ENCODE results near the gene OR5C1.

Gene OR5C1

GRCh38 chr9:122819791-122820489, 31.2 kb downstream of the OR5C1 start:
- Histone ChIP-seq H2AFZ (ENCODE audit: low read depth) (no peak overlapping the region), H3K79me2 (ENCODE audit: insufficient read depth, low read depth) (peaks cover 4% of the 10 kb centered on the region; the same call in 1 of the 2 replicates), H3K27ac (no peak overlapping the region), H3K4me3 (IDR thresholded peaks at IDR 0.05; ENCODE audit: insufficient read depth, low read depth, low read length) (no peak overlapping the region), H3K27me3 (ENCODE audit: insufficient read depth, low read depth) (no peaks in the 10 kb centered on the region), H3K9ac (no peak overlapping the region), H3K4me1 (ENCODE audit: low read depth, poor library complexity, severe bottlenecking) (no peaks in the 10 kb centered on the region), H4K20me1 (ENCODE audit: insufficient read depth) (no peaks in the 10 kb centered on the region), H3K4me2 (no peak overlapping the region), H3K36me3 (ENCODE audit: insufficient read depth) (no peaks in the 10 kb centered on the region)
- TF ChIP-seq, protein P1, sequence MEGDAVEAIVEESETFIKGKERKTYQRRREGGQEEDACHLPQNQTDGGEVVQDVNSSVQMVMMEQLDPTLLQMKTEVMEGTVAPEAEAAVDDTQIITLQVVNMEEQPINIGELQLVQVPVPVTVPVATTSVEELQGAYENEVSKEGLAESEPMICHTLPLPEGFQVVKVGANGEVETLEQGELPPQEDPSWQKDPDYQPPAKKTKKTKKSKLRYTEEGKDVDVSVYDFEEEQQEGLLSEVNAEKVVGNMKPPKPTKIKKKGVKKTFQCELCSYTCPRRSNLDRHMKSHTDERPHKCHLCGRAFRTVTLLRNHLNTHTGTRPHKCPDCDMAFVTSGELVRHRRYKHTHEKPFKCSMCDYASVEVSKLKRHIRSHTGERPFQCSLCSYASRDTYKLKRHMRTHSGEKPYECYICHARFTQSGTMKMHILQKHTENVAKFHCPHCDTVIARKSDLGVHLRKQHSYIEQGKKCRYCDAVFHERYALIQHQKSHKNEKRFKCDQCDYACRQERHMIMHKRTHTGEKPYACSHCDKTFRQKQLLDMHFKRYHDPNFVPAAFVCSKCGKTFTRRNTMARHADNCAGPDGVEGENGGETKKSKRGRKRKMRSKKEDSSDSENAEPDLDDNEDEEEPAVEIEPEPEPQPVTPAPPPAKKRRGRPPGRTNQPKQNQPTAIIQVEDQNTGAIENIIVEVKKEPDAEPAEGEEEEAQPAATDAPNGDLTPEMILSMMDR (conservative IDR thresholded peaks at IDR 0.05; ENCODE audit: low read depth, low read length): no peak

GRCh38 chr9:122820490-122820845, 31.7 kb downstream of the OR5C1 start:
- Histone ChIP-seq H2AFZ (ENCODE audit: low read depth) (no peak overlapping the region), H3K9ac (no peak overlapping the region), H3K4me3 (IDR thresholded peaks at IDR 0.05; ENCODE audit: insufficient read depth, low read depth, low read length) (no peak overlapping the region), H3K4me1 (ENCODE audit: low read depth, poor library complexity, severe bottlenecking) (no peaks in the 10 kb centered on the region), H3K27me3 (ENCODE audit: insufficient read depth, low read depth) (no peaks in the 10 kb centered on the region), H4K20me1 (ENCODE audit: insufficient read depth) (no peaks in the 10 kb centered on the region), H3K36me3 (ENCODE audit: insufficient read depth) (no peaks in the 10 kb centered on the region), H3K4me2 (no peak overlapping the region), H3K79me2 (ENCODE audit: insufficient read depth, low read depth) (peaks cover 9% of the 10 kb centered on the region; the same call in 1 of the 2 replicates), H3K27ac (no peak overlapping the region)
- TF ChIP-seq, protein P1 (conservative IDR thresholded peaks at IDR 0.05; ENCODE audit: low read depth, low read length): no peak

DNA sequence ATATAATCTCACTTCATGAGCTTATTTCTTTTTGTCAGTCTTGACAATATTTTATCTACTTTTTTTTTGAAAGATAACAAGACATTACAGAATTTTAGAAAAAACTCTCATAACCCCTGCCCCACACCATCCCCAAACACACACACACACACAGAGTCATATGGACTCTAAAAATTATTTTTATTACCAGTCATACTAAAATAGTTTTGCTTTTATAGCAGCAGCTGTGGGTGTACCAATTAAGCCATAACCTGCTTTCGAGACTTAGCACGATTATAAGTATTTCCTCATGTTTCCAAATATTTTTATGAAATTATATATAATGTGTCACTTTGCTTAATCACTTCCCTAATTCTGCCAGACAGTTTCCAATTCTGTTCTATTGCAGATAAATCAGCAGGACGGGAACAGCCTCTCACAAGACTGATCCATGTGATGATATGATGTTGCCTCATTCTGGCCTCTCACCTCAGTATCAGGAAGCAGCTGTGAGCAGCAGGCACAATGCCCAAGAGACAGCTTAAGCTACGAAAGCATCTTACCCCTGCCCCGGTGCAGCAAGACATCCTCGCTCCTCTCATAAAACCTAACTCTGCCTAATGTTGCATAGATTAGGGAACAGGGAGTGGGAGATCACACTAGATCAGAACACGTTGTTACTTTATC, 32.7 kb downstream of the OR5C1 start:
- TF ChIP-seq, protein P1 (conservative IDR thresholded peaks at IDR 0.05; ENCODE audit: low read depth, low read length): no peak
- Histone ChIP-seq H3K4me3 (IDR thresholded peaks at IDR 0.05; ENCODE audit: insufficient read depth, low read depth, low read length) (no peak overlapping the region), H3K79me2 (ENCODE audit: insufficient read depth, low read depth) (peaks cover 17% of the 10 kb centered on the region; the same call in 1 of the 2 replicates), H3K27ac (no peak overlapping the region), H2AFZ (ENCODE audit: low read depth) (no peak overlapping the region), H3K4me1 (ENCODE audit: low read depth, poor library complexity, severe bottlenecking) (peaks cover 3% of the 10 kb centered on the region), H3K4me2 (no peak overlapping the region), H4K20me1 (ENCODE audit: insufficient read depth) (no peaks in the 10 kb centered on the region), H3K36me3 (ENCODE audit: insufficient read depth) (no peaks in the 10 kb centered on the region), H3K27me3 (ENCODE audit: insufficient read depth, low read depth) (no peaks in the 10 kb centered on the region), H3K9ac (no peak overlapping the region)

DNA sequence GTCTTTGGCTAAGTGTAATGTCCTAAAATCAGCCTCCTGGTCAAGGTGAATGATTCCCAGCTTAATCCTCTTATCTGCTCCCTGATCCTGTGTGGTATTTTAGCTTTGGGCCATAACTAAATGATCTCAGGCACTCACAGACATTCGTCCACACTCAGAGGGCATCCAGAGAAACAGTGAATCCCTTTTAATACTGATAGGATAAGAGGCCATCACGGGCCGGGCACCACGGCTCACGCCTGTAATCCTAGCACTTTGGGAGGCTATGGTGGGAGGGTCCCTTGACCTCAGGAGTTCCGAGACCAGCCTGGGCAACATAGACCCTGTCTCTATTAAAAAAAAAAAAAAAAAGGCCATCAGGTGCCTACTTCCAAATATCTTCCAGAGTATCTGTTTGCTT, 33.3 kb downstream of the OR5C1 start:
- H3K27me3 ChIP-seq (ENCODE audit: insufficient read depth, low read depth): no peaks in the 10 kb centered on the region
- H2AFZ ChIP-seq (ENCODE audit: low read depth): no peak overlapping the region
- TF ChIP-seq, protein P1 (conservative IDR thresholded peaks at IDR 0.05; ENCODE audit: low read depth, low read length): no peak
- H4K20me1 ChIP-seq (ENCODE audit: insufficient read depth): no peaks in the 10 kb centered on the region
- H3K4me1 ChIP-seq (ENCODE audit: low read depth, poor library complexity, severe bottlenecking): peaks cover 10% of the 10 kb centered on the region
- H3K9ac ChIP-seq: no peak overlapping the region
- H3K4me3 ChIP-seq (IDR thresholded peaks at IDR 0.05; ENCODE audit: insufficient read depth, low read depth, low read length): no peak overlapping the region
- H3K36me3 ChIP-seq (ENCODE audit: insufficient read depth): no peaks in the 10 kb centered on the region
- H3K79me2 ChIP-seq (ENCODE audit: insufficient read depth, low read depth): peaks cover 20% of the 10 kb centered on the region; the same call in 1 of the 2 replicates
- no peak overlapping the region for H3K4me2 ChIP-seq
- H3K27ac ChIP-seq: no peak overlapping the region
